NOMO-1 (cell line): ENCODE data around the gene ZNF770.
"Not testable (repeated sequence)": the region's sequence is repeated elsewhere in the genome, so short reads cannot be mapped to it uniquely, and the experiment has no call there.

Experiments
- DNase-seq, 2 experiments: peaks; one replicate each; lab custom pipeline; 2025; ENCODE audit not compliant: unreplicated experiment in 2 of 2; lab: John Stamatoyannopoulos, UW

ZNF770 gene

GRCh38 chr15:34976743-34977142 lies 11.3 kb downstream of the ZNF770 start:
- DNase-seq, result no peak

- DNase-seq, result no peak
Measured at GRCh38 chr15:34976073-34976472, 12.0 kb downstream of the ZNF770 start.

- no peak for DNase-seq
Measured at GRCh38 chr15:34973512-34973911, 14.6 kb downstream of the ZNF770 start.

GRCh38 chr15:34970098-34970643 lies 17.9 kb downstream of the ZNF770 start:
- DNase-seq, result not testable (repeated sequence)

GRCh38 chr15:34969340-34970097 lies 18.6 kb downstream of the ZNF770 start, which contains the start of gene AQR:
TSS of gene AQR (minus strand) at chr15:34969742. CDS start at chr15:34969613, 129 bp downstream.
- peak; percentile 94 to 96 for DNase-seq

GRCh38 chr15:34964277-34964676 lies 23.8 kb downstream of the ZNF770 start:
- DNase-seq, result no peak

- no peak for DNase-seq
Measured at GRCh38 chr15:34953851-34954250, 34.2 kb downstream of the ZNF770 start.

GRCh38 chr15:34952481-34952880 lies 35.6 kb downstream of the ZNF770 start:
- no peak for DNase-seq

GRCh38 chr15:34951993-34952392 lies 36.1 kb downstream of the ZNF770 start:
- DNase-seq, result no peak

- no peak for DNase-seq
Measured at GRCh38 chr15:34944936-34945335, 43.2 kb downstream of the ZNF770 start.

- DNase-seq, result no peak
Measured at GRCh38 chr15:34943711-34944110, 44.4 kb downstream of the ZNF770 start.

GRCh38 chr15:34943264-34943663 lies 44.8 kb downstream of the ZNF770 start:
- not testable (repeated sequence) for DNase-seq

- DNase-seq, result no peak
Measured at GRCh38 chr15:34942363-34942762, 45.7 kb downstream of the ZNF770 start.

GRCh38 chr15:34941831-34942230 lies 46.3 kb downstream of the ZNF770 start:
- no peak for DNase-seq

- no peak for DNase-seq
Measured at GRCh38 chr15:34941185-34941698, 46.8 kb downstream of the ZNF770 start.

- DNase-seq, result no peak
Measured at GRCh38 chr15:34933432-34933975, 54.6 kb downstream of the ZNF770 start.

- not testable (repeated sequence) for DNase-seq
Measured at GRCh38 chr15:34928349-34928748, 59.7 kb downstream of the ZNF770 start.
